HEK293 (cell line): ENCODE data around the gene ANP32A.

Experiments
- HOXD13 ChIP-seq: sonication (generic); formaldehyde crosslinking; IDR thresholded peaks from 2 replicates; pipeline ENCODE4 v1.8.0; 2022; ENCODE audit warnings: missing genetic modification reagents, borderline replicate concordance
- KLF8 ChIP-seq: fragments of 450-650 bp; formaldehyde crosslinking; IDR thresholded peaks from 2 replicates; pipeline ENCODE4 v1.5.1; 2016; ENCODE audit warnings: missing biosample characterization, missing genetic modification characterization
- KLF9 ChIP-seq: fragments of 450-650 bp; formaldehyde crosslinking; IDR thresholded peaks from 2 replicates; pipeline ENCODE4 v1.5.1; 2016; ENCODE audit warnings: missing biosample characterization, missing genetic modification characterization, low read depth
- OSR2 ChIP-seq: fragments of 450-650 bp; formaldehyde crosslinking; IDR thresholded peaks from 2 replicates; pipeline ENCODE4 v1.5.1; 2016; ENCODE audit warnings: missing biosample characterization, missing genetic modification characterization
- PRDM1 ChIP-seq: fragments of 450-650 bp; formaldehyde crosslinking; IDR thresholded peaks from 2 replicates; pipeline ENCODE4; 2016; ENCODE audit warnings: missing biosample characterization, missing genetic modification characterization
- RBAK ChIP-seq: fragments of 450-650 bp; formaldehyde crosslinking; IDR thresholded peaks from 2 replicates; pipeline ENCODE4 v1.5.1; 2016; ENCODE audit warnings: missing biosample characterization, missing genetic modification characterization
- TRIM28 ChIP-seq: IDR thresholded peaks from 2 replicates; pipeline ENCODE4 v1.6.1; 2011; ENCODE audit warnings: low read length, control low read depth, borderline replicate concordance
- ZBTB1 ChIP-seq: fragments of 450-650 bp; formaldehyde crosslinking; IDR thresholded peaks from 2 replicates; pipeline ENCODE4 v1.5.1; 2016; ENCODE audit warnings: missing biosample characterization, missing genetic modification characterization
- ZBTB8A ChIP-seq: fragments of 450-650 bp; formaldehyde crosslinking; IDR thresholded peaks from 2 replicates; pipeline ENCODE4 v1.5.1; 2016; ENCODE audit warnings: missing biosample characterization, missing genetic modification characterization
- ZNF10 ChIP-seq: fragments of 450-650 bp; formaldehyde crosslinking; IDR thresholded peaks from 2 replicates; pipeline ENCODE4 v1.5.1; 2017; ENCODE audit warnings: missing biosample characterization, missing genetic modification characterization
- ZNF138 ChIP-seq: fragments of 450-650 bp; formaldehyde crosslinking; IDR thresholded peaks from 2 replicates; pipeline ENCODE4 v1.5.1; 2016; ENCODE audit warnings: missing biosample characterization, missing genetic modification characterization, borderline replicate concordance
- ZNF146 ChIP-seq: fragments of 450-650 bp; formaldehyde crosslinking; IDR thresholded peaks from 2 replicates; pipeline ENCODE4 v1.5.1; 2016; ENCODE audit warnings: missing biosample characterization, missing genetic modification characterization
- ZNF155 ChIP-seq: fragments of 450-650 bp; formaldehyde crosslinking; IDR thresholded peaks from 2 replicates; pipeline ENCODE4 v1.5.1; 2016; ENCODE audit warnings: missing biosample characterization, missing genetic modification characterization
- ZNF202 ChIP-seq: fragments of 450-650 bp; formaldehyde crosslinking; IDR thresholded peaks from 2 replicates; pipeline ENCODE4 v1.5.1; 2016; ENCODE audit warnings: missing biosample characterization, missing genetic modification characterization, borderline replicate concordance
- ZNF335 ChIP-seq: fragments of 450-650 bp; formaldehyde crosslinking; conservative IDR thresholded peaks from 2 replicates; pipeline ENCODE4 v1.5.1; 2016; ENCODE audit warnings: missing biosample characterization, missing genetic modification characterization
- ZNF48 ChIP-seq: fragments of 450-650 bp; formaldehyde crosslinking; IDR thresholded peaks from 2 replicates; pipeline ENCODE4 v1.5.1; 2016; ENCODE audit warnings: missing biosample characterization, missing genetic modification characterization
- ZNF510 ChIP-seq: fragments of 450-650 bp; formaldehyde crosslinking; IDR thresholded peaks from 2 replicates; pipeline ENCODE4 v1.5.1; 2018; ENCODE audit warnings: mild to moderate bottlenecking, missing genetic modification characterization, missing biosample characterization; ENCODE audit not compliant: insufficient replicate concordance
- ZNF529 ChIP-seq: fragments of 450-650 bp; formaldehyde crosslinking; IDR thresholded peaks from 2 replicates; pipeline ENCODE4 v1.5.1; 2017; ENCODE audit warnings: missing genetic modification characterization, missing biosample characterization; ENCODE audit not compliant: insufficient replicate concordance
- ZNF610 ChIP-seq: fragments of 450-650 bp; formaldehyde crosslinking; IDR thresholded peaks from 2 replicates; pipeline ENCODE4 v1.5.1; 2016; ENCODE audit warnings: missing biosample characterization, missing genetic modification characterization, borderline replicate concordance
- ZNF626 ChIP-seq: fragments of 450-650 bp; sonication (Bioruptor Pico); formaldehyde crosslinking; IDR thresholded peaks from 2 replicates; pipeline ENCODE4 v1.5.1; 2018; ENCODE audit warnings: missing biosample characterization, missing genetic modification characterization, inconsistent platforms
- ZNF658 ChIP-seq: fragments of 450-650 bp; formaldehyde crosslinking; IDR thresholded peaks from 2 replicates; pipeline ENCODE4; 2016; ENCODE audit warnings: missing biosample characterization, missing genetic modification characterization
- TF ChIP-seq, protein P1 (sequence below): fragments of 450-650 bp; formaldehyde crosslinking; IDR thresholded peaks from 2 replicates; pipeline ENCODE4 v1.5.1; 2016; ENCODE audit warnings: missing biosample characterization, missing genetic modification characterization
- TF ChIP-seq, protein P2 (sequence below): fragments of 450-650 bp; formaldehyde crosslinking; IDR thresholded peaks from 2 replicates; pipeline ENCODE4 v1.5.1; 2016; ENCODE audit warnings: missing biosample characterization, missing genetic modification characterization
- TF ChIP-seq, protein P3 (sequence below): fragments of 450-650 bp; formaldehyde crosslinking; IDR thresholded peaks from 2 replicates; pipeline ENCODE4 v1.5.1; 2016; ENCODE audit warnings: missing biosample characterization, missing genetic modification characterization
- TF ChIP-seq, protein P4 (sequence below): fragments of 450-650 bp; formaldehyde crosslinking; IDR thresholded peaks from 2 replicates; pipeline ENCODE4 v1.5.1; 2016; ENCODE audit warnings: missing biosample characterization, missing genetic modification characterization, borderline replicate concordance
- TF ChIP-seq, protein P5 (sequence below): fragments of 450-650 bp; IDR thresholded peaks from 2 replicates; pipeline ENCODE4 v1.5.1; 2018; ENCODE audit warnings: missing biosample characterization, missing genetic modification characterization
- TF ChIP-seq, protein P6 (sequence below): fragments of 450-650 bp; formaldehyde crosslinking; IDR thresholded peaks from 2 replicates; pipeline ENCODE4 v1.5.0; 2017; ENCODE audit warnings: missing biosample characterization, missing genetic modification characterization, borderline replicate concordance
- TF ChIP-seq, protein P7 (sequence below): fragments of 450-650 bp; formaldehyde crosslinking; IDR thresholded peaks from 2 replicates; pipeline ENCODE4 v1.5.1; 2016; ENCODE audit warnings: missing biosample characterization, missing genetic modification characterization

ANP32A gene

DNA sequence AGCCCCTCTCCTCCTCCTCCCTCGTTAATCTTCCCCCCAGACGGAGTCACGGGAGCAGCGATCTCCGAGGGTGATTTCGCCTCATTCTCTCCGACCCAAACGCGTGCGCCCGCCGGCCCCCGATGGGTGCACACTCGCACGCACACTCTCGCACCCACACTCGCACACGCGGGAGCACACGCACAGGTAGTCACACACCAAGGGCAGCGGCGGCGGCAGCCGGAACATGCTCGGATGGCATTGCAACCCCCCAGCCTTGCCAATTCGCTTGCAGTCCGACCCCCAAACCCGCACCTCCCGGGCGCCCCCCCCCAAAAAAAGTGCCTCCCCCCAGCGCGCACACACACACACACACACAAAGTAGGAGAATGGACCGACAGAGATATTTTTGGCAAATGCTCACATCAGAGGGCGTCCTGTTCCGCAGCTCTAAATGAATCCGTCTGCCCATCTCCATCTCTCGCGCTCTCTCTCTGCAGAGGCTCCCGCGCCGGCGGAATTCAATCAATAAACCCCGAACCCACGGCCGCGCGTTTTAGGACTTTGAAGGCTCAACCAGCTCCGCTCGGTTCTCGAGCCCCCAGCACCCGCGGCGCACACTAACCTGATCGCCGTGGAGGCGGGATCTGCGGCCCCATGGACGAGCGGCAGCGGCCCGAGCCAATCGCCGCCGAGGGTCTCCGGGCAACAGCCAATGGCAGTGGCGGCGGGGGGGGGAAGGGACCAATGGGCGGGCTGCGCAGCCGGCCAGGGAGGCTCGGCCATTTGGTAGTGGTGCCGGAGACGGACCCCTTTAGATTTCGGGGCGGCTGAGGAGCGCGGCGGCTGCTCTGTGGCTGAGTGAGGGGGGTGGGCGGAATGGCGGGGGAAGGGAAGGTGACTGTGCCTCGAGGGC lies at the start of gene ANP32A (continued):
- TF ChIP-seq, protein P1, sequence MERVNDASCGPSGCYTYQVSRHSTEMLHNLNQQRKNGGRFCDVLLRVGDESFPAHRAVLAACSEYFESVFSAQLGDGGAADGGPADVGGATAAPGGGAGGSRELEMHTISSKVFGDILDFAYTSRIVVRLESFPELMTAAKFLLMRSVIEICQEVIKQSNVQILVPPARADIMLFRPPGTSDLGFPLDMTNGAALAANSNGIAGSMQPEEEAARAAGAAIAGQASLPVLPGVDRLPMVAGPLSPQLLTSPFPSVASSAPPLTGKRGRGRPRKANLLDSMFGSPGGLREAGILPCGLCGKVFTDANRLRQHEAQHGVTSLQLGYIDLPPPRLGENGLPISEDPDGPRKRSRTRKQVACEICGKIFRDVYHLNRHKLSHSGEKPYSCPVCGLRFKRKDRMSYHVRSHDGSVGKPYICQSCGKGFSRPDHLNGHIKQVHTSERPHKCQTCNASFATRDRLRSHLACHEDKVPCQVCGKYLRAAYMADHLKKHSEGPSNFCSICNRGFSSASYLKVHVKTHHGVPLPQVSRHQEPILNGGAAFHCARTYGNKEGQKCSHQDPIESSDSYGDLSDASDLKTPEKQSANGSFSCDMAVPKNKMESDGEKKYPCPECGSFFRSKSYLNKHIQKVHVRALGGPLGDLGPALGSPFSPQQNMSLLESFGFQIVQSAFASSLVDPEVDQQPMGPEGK (tag by site-specific recombination): peak; percentile 97
- TF ChIP-seq, protein P2, sequence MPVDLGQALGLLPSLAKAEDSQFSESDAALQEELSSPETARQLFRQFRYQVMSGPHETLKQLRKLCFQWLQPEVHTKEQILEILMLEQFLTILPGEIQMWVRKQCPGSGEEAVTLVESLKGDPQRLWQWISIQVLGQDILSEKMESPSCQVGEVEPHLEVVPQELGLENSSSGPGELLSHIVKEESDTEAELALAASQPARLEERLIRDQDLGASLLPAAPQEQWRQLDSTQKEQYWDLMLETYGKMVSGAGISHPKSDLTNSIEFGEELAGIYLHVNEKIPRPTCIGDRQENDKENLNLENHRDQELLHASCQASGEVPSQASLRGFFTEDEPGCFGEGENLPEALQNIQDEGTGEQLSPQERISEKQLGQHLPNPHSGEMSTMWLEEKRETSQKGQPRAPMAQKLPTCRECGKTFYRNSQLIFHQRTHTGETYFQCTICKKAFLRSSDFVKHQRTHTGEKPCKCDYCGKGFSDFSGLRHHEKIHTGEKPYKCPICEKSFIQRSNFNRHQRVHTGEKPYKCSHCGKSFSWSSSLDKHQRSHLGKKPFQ (tag by site-specific recombination): peak; percentile 96
- TF ChIP-seq ZNF529 (tag by site-specific recombination) (no peak), ZNF138 (tag by site-specific recombination) (no peak), ZNF155 (tag by site-specific recombination) (no peak), ZNF48 (no peak), ZNF335 (peak; percentile 0), HOXD13 (CRISPR knock-in tag) (0 out of 2 replicates have a peak, but pooled peaks have one; percentile 16), ZBTB1 (tag by site-specific recombination) (peak; percentile 93), ZNF510 (no peak), ZNF10 (no peak), ZNF146 (tag by site-specific recombination) (peak; percentile 15; the same call in 1 of the 2 replicates), KLF8 (tag by site-specific recombination) (0 out of 2 replicates have a peak, but pooled peaks have one; percentile 66), ZNF610 (peak; percentile 37), OSR2 (no peak), ZNF658 (tag by site-specific recombination) (no peak), TRIM28 (no peak), ZBTB8A (tag by site-specific recombination) (peak; percentile 38), RBAK (no peak), ZNF626 (tag by site-specific recombination) (no peak), KLF9 (tag by site-specific recombination) (peak; percentile 85), PRDM1 (tag by site-specific recombination) (no peak), ZNF202 (tag by site-specific recombination) (no peak)
- TF ChIP-seq, protein P3, sequence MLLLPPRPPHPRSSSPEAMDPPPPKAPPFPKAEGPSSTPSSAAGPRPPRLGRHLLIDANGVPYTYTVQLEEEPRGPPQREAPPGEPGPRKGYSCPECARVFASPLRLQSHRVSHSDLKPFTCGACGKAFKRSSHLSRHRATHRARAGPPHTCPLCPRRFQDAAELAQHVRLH (tag by site-specific recombination): no peak
- TF ChIP-seq, protein P4, sequence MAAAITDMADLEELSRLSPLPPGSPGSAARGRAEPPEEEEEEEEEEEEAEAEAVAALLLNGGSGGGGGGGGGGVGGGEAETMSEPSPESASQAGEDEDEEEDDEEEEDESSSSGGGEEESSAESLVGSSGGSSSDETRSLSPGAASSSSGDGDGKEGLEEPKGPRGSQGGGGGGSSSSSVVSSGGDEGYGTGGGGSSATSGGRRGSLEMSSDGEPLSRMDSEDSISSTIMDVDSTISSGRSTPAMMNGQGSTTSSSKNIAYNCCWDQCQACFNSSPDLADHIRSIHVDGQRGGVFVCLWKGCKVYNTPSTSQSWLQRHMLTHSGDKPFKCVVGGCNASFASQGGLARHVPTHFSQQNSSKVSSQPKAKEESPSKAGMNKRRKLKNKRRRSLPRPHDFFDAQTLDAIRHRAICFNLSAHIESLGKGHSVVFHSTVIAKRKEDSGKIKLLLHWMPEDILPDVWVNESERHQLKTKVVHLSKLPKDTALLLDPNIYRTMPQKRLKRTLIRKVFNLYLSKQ: no peak
- TF ChIP-seq, protein P5, sequence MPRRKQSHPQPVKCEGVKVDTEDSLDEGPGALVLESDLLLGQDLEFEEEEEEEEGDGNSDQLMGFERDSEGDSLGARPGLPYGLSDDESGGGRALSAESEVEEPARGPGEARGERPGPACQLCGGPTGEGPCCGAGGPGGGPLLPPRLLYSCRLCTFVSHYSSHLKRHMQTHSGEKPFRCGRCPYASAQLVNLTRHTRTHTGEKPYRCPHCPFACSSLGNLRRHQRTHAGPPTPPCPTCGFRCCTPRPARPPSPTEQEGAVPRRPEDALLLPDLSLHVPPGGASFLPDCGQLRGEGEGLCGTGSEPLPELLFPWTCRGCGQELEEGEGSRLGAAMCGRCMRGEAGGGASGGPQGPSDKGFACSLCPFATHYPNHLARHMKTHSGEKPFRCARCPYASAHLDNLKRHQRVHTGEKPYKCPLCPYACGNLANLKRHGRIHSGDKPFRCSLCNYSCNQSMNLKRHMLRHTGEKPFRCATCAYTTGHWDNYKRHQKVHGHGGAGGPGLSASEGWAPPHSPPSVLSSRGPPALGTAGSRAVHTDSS: no peak
- TF ChIP-seq, protein P6, sequence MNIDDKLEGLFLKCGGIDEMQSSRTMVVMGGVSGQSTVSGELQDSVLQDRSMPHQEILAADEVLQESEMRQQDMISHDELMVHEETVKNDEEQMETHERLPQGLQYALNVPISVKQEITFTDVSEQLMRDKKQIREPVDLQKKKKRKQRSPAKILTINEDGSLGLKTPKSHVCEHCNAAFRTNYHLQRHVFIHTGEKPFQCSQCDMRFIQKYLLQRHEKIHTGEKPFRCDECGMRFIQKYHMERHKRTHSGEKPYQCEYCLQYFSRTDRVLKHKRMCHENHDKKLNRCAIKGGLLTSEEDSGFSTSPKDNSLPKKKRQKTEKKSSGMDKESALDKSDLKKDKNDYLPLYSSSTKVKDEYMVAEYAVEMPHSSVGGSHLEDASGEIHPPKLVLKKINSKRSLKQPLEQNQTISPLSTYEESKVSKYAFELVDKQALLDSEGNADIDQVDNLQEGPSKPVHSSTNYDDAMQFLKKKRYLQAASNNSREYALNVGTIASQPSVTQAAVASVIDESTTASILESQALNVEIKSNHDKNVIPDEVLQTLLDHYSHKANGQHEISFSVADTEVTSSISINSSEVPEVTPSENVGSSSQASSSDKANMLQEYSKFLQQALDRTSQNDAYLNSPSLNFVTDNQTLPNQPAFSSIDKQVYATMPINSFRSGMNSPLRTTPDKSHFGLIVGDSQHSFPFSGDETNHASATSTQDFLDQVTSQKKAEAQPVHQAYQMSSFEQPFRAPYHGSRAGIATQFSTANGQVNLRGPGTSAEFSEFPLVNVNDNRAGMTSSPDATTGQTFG: no peak
- TF ChIP-seq, protein P7, sequence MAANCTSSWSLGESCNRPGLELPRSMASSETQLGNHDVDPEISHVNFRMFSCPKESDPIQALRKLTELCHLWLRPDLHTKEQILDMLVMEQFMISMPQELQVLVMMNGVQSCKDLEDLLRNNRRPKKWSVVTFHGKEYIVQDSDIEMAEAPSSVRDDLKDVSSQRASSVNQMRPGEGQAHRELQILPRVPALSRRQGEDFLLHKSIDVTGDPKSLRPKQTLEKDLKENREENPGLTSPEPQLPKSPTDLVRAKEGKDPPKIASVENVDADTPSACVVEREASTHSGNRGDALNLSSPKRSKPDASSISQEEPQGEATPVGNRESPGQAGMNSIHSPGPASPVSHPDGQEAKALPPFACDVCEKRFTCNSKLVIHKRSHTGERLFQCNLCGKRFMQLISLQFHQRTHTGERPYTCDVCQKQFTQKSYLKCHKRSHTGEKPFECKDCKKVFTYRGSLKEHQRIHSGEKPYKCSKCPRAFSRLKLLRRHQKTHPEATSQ: 0 out of 2 replicates have a peak, but pooled peaks have one; percentile 30
